Right renal pelvis (tissue), 4 donors: Measurements from ENCODE around the gene MAPKAPK5. TPM values are rescaled to one million over a fixed set of nuclear protein-coding genes. Genes with fewer than 3 reads are reported as not detected.
"Not testable (repeated sequence)": the region's sequence is repeated elsewhere in the genome, so short reads cannot be mapped to it uniquely, and the experiment has no call there.

Experiments used
- DNase-seq, 4 donors: peaks; one replicate each; pipeline ENCODE4 v3.0.0-alpha.2; 2013; ENCODE audit warnings: low read depth in 4 of 4, low spot score in 3 of 4, missing footprints in 1 of 4
- polyA plus RNA-seq, 4 donors: library from polyadenylated mRNA; unstranded; fragments of 120-200 nt; gene quantifications; one replicate each; pipeline ENCODE4 v1.2.1, GENCODE V29; 2013; ENCODE audit not compliant: insufficient read length in 4 of 4

Gene MAPKAPK5
- 10 to 100 TPM; 45.8 to 50.7 (median 46.7) TPM for polyA plus RNA-seq

- DNase-seq = peak; percentile 91 to 97 (median 92)
Measured at GRCh38 chr12:111841750-111842555, at the start of gene MAPKAPK5. TSS of gene MAPKAPK5 (plus strand) at chr12:111842228. CDS start at chr12:111842734, 506 bp downstream.

GRCh38 chr12:111792856-111793235 lies 49.2 kb upstream of the MAPKAPK5 start:
- no peak for DNase-seq

- DNase-seq = no peak
Measured at GRCh38 chr12:111798182-111798581, 43.8 kb upstream of the MAPKAPK5 start.

GRCh38 chr12:111799758-111800157 lies 42.3 kb upstream of the MAPKAPK5 start:
- DNase-seq = no peak

GRCh38 chr12:111803038-111803626 lies 38.9 kb upstream of the MAPKAPK5 start:
- no peak for DNase-seq

GRCh38 chr12:111803851-111804250 lies 38.2 kb upstream of the MAPKAPK5 start:
- no peak for DNase-seq

- DNase-seq = no peak
Measured at GRCh38 chr12:111806304-111806703, 35.7 kb upstream of the MAPKAPK5 start.

- DNase-seq = no peak
Measured at GRCh38 chr12:111807232-111807631, 34.8 kb upstream of the MAPKAPK5 start.

GRCh38 chr12:111812881-111813741 lies 28.9 kb upstream of the MAPKAPK5 start:
- peak; percentile 52 to 61 (median 55) for DNase-seq

GRCh38 chr12:111816065-111816615 lies 25.9 kb upstream of the MAPKAPK5 start:
- DNase-seq = no peak

GRCh38 chr12:111816898-111817297 lies 25.1 kb upstream of the MAPKAPK5 start:
- not testable (repeated sequence) for DNase-seq

GRCh38 chr12:111818340-111818739 lies 23.7 kb upstream of the MAPKAPK5 start:
- no peak for DNase-seq

- DNase-seq = no peak
Measured at GRCh38 chr12:111819191-111820158, 22.6 kb upstream of the MAPKAPK5 start.

GRCh38 chr12:111820828-111821227 lies 21.2 kb upstream of the MAPKAPK5 start:
- not testable (repeated sequence) for DNase-seq

GRCh38 chr12:111822886-111823285 lies 19.1 kb upstream of the MAPKAPK5 start:
- DNase-seq = no peak

- no peak for DNase-seq
Measured at GRCh38 chr12:111823891-111824290, 18.1 kb upstream of the MAPKAPK5 start.

GRCh38 chr12:111824312-111824711 lies 17.7 kb upstream of the MAPKAPK5 start:
- not testable (repeated sequence) for DNase-seq

- no peak for DNase-seq
Measured at GRCh38 chr12:111825509-111825908, 16.5 kb upstream of the MAPKAPK5 start.

- DNase-seq = no peak
Measured at GRCh38 chr12:111826316-111826715, 15.7 kb upstream of the MAPKAPK5 start.

- no peak for DNase-seq
Measured at GRCh38 chr12:111826992-111827391, 15.0 kb upstream of the MAPKAPK5 start.
